ENCODE data around the gene HLA-G.

DNA sequence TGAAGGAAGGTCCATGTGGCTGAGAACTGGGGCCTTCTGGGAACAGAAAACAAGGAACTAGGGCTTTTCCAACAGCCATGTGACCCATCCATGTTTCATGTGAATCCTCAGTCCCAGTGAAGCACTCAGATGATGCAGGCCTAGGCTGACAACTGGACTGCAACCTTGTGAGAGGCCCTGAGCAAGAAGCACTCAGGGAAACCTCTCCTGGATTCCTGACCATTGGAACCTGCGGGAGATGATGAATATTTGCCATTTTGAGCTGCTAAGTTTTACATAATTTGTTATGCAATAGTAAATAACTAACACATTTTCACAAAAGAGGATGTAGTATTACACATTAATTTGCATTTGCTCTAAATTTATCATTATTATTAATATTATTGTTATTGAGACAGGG, 38.4 kb upstream of the HLA-G start:
- TF ChIP-seq, protein P1, sequence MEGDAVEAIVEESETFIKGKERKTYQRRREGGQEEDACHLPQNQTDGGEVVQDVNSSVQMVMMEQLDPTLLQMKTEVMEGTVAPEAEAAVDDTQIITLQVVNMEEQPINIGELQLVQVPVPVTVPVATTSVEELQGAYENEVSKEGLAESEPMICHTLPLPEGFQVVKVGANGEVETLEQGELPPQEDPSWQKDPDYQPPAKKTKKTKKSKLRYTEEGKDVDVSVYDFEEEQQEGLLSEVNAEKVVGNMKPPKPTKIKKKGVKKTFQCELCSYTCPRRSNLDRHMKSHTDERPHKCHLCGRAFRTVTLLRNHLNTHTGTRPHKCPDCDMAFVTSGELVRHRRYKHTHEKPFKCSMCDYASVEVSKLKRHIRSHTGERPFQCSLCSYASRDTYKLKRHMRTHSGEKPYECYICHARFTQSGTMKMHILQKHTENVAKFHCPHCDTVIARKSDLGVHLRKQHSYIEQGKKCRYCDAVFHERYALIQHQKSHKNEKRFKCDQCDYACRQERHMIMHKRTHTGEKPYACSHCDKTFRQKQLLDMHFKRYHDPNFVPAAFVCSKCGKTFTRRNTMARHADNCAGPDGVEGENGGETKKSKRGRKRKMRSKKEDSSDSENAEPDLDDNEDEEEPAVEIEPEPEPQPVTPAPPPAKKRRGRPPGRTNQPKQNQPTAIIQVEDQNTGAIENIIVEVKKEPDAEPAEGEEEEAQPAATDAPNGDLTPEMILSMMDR (optimal IDR thresholded peaks at IDR 0.05 in 1 of 3, IDR thresholded peaks at IDR 0.05 in 1 of 3, conservative IDR thresholded peaks at IDR 0.05 in 1 of 3; ENCODE audit: extremely low read depth in 1 of 3, insufficient read depth in 2 of 3, low read length in 3 of 3), result no peak
- TF ChIP-seq EZH2 (IDR thresholded peaks at IDR 0.05; ENCODE audit: low read length), result no peak
